Stimulated activated CD4-positive, alpha-beta T cell treated with anti-CD3 and anti-CD28 coated beads, Interleukin-1b, Interleukin-23, amount 100 ng/mL, for 24 hours (primary cell): ENCODE measurements around the gene RNASE12.
A peak's percentile ranks its signal among the peaks of the same experiment; 100 is the strongest.
"Not testable (repeated sequence)": the region's sequence is repeated elsewhere in the genome, so short reads cannot be mapped to it uniquely, and the experiment has no call there.

Experiments
- DNase-seq, 4 experiments: peaks; one replicate each; pipeline ENCODE4 v3.0.0-alpha.2; 2020; ENCODE audit warnings: low read depth in 4 of 4, low spot score in 1 of 4

Gene RNASE12

GRCh38 chr14:20591235-20591634, at the start of gene RNASE12:
RNASE12 (minus strand) TSS chr14:20591376; CDS start chr14:20590723, 653 bp downstream.
- no peak for DNase-seq

GRCh38 chr14:20632831-20633691, 41.9 kb upstream of the RNASE12 start:
- peak in 2 of 4 experiments; percentile 53 to 59 for DNase-seq

- no peak for DNase-seq
These were observed 41.3 kb upstream of the RNASE12 start for GRCh38 chr14:20632448-20632830.

- DNase-seq: no peak
These were observed 40.8 kb upstream of the RNASE12 start for GRCh38 chr14:20631880-20632389.

GRCh38 chr14:20631023-20631879, 40.1 kb upstream of the RNASE12 start:
- DNase-seq: peak in 1 of 4 experiments; percentile 32

- peak in 1 of 4 experiments; percentile 48 for DNase-seq
These were observed 39.3 kb upstream of the RNASE12 start for GRCh38 chr14:20630340-20631022.

- DNase-seq: no peak
These were observed 37.1 kb upstream of the RNASE12 start for GRCh38 chr14:20628063-20628854.

GRCh38 chr14:20627346-20628027, 36.3 kb upstream of the RNASE12 start:
- DNase-seq: no peak

GRCh38 chr14:20626274-20626673, 35.1 kb upstream of the RNASE12 start:
- DNase-seq: no peak

GRCh38 chr14:20624495-20625070, 33.4 kb upstream of the RNASE12 start:
- peak in 1 of 4 experiments; percentile 34 for DNase-seq

- DNase-seq: no peak
These were observed 32.6 kb upstream of the RNASE12 start for GRCh38 chr14:20623798-20624197.

GRCh38 chr14:20622816-20623291, 31.7 kb upstream of the RNASE12 start:
- DNase-seq: no peak

- DNase-seq: no peak
These were observed 29.8 kb upstream of the RNASE12 start for GRCh38 chr14:20620798-20621478.

- DNase-seq: not testable (repeated sequence)
These were observed 28.5 kb upstream of the RNASE12 start for GRCh38 chr14:20619688-20620087.

- DNase-seq: no peak
These were observed 27.1 kb upstream of the RNASE12 start for GRCh38 chr14:20618271-20618749.

GRCh38 chr14:20617138-20618003, 26.2 kb upstream of the RNASE12 start:
- DNase-seq: no peak

- no peak for DNase-seq
These were observed 24.8 kb upstream of the RNASE12 start for GRCh38 chr14:20615996-20616395.
